Measurements from ENCODE around the gene SH2B3. TPM values are rescaled to one million over a fixed set of nuclear protein-coding genes. Genes with fewer than 3 reads are reported as not detected.
A peak's percentile ranks its signal among the peaks of the same experiment; 100 is the strongest.

The SH2B3 gene
- total and polyA plus RNA-seq, 9 of the 15 experiments (the other 6 are each of a cell fraction or from before 2014, with no cell fraction given), result 10.8 to 75.3 (median 37.4) TPM

- TF ChIP-seq ZNF280A (IDR thresholded peaks at IDR 0.05; ENCODE audit: low read depth, partially characterized antibody) (no peak), CHD2 (IDR thresholded peaks at IDR 0.05; ENCODE audit: low read depth, low read length) (0 out of 2 replicates have a peak, but pooled peaks have one; percentile 1), YBX1 (IDR thresholded peaks at IDR 0.05) (no peak), UBTF (IDR thresholded peaks at IDR 0.05; ENCODE audit: borderline replicate concordance in 1 of 2, low read depth in 2 of 2, low read length in 2 of 2) (peak in 1 of 2 experiments; percentile 3; a peak in 1 of 4 replicates), ZNF449 (CRISPR knock-in tag; IDR thresholded peaks at IDR 0.05) (peak; percentile 15; the same call in 1 of the 2 replicates), GTF2E2 (tag; IDR thresholded peaks at IDR 0.05) (peak; percentile 52; the same call in 1 of the 2 replicates), PRPF4 (IDR thresholded peaks at IDR 0.05; ENCODE audit: insufficient read depth, low read depth, low read length, poor library complexity, severe bottlenecking) (peak; percentile 66), GABPB1 (CRISPR knock-in tag; IDR thresholded peaks at IDR 0.05) (peak; percentile 79), AFF4 (CRISPR knock-in tag; IDR thresholded peaks at IDR 0.05) (peak; percentile 94), JUND (IDR thresholded peaks at IDR 0.05; ENCODE audit: borderline replicate concordance, low read depth, low read length) (peak; percentile 85), JUND (tag; IDR thresholded peaks at IDR 0.05; ENCODE audit: borderline replicate concordance, low read depth, low read length) (peak; percentile 69; the same call in 1 of the 3 replicates), DDX20 (tag; IDR thresholded peaks at IDR 0.05; ENCODE audit: low read depth) (no peak), BRD9 (IDR thresholded peaks at IDR 0.05; ENCODE audit: low read depth, partially characterized antibody) (peak; percentile 86), ATF7 (IDR thresholded peaks at IDR 0.05) (peak; percentile 92), ATF4 (CRISPR knock-in tag; IDR thresholded peaks at IDR 0.05) (peak; percentile 100), SNRNP70 (optimal IDR thresholded peaks at IDR 0.05; ENCODE audit: low read depth, low read length) (no peak)
Measured at GRCh38 chr12:111405149-111405858, 419 bp upstream of the SH2B3 start (continued).
